HG02798 (cell line): ENCODE measurements around the gene CDH23.

Experiments used
- ATAC-seq: cut with Tn5 transposase; IDR thresholded peaks from one replicate; pipeline ENCODE4 v1.9.1; 2021; ENCODE audit warnings: mild to moderate bottlenecking; ENCODE audit not compliant: unreplicated experiment, poor library complexity

Gene CDH23

GRCh38 chr10:71413581-71413980 is 16.9 kb downstream of the CDH23 start:
- no peak for ATAC-seq

- ATAC-seq: no peak
Observed at GRCh38 chr10:71414359-71414758, 17.6 kb downstream of the CDH23 start.

- ATAC-seq: no peak
Observed at GRCh38 chr10:71419002-71419540, 22.4 kb downstream of the CDH23 start.

DNA sequence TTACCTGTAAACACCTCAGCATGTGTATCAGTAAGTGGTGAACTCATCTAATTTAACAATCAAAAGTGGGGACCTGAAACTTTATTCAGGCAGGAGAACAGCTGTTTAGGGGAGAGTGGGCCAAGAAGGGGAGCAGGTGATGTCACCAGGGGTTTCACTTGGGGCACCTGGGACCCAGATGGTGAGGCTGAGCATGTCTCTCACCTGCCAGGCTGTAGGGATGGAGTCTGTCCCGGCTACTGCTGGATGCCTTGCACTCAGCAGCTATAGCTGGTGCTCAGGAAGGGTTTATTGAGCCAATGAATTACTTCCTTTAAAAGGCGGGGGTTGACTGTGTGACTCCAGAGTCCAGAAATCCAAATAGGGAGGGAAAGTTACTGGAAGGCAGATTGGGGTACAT is 23.0 kb downstream of the CDH23 start:
- ATAC-seq: no peak

DNA sequence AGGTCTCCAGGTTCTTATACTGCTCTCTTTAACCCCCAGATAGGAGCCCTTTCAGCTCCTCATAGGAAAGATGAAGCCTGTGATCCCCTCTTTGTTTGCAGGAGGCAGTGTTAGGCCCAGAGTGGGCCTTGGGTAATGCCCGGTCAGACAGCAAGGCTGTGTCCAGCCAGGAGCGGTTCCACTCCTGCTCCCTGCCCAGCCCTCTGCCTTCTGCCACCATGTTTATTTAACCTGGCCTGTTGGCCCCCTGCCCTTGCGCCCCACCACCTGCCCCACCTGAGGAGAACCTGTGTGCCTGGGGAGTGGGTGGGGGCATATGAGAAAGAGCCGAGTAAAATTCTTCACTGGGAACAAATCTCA is 24.3 kb downstream of the CDH23 start:
- no peak for ATAC-seq

GRCh38 chr10:71423250-71423649 is 26.5 kb downstream of the CDH23 start:
- ATAC-seq: no peak

- no peak for ATAC-seq
Observed at GRCh38 chr10:71423901-71424300, 27.2 kb downstream of the CDH23 start.

- no peak for ATAC-seq
Observed at GRCh38 chr10:71424496-71425194, 27.9 kb downstream of the CDH23 start.

DNA sequence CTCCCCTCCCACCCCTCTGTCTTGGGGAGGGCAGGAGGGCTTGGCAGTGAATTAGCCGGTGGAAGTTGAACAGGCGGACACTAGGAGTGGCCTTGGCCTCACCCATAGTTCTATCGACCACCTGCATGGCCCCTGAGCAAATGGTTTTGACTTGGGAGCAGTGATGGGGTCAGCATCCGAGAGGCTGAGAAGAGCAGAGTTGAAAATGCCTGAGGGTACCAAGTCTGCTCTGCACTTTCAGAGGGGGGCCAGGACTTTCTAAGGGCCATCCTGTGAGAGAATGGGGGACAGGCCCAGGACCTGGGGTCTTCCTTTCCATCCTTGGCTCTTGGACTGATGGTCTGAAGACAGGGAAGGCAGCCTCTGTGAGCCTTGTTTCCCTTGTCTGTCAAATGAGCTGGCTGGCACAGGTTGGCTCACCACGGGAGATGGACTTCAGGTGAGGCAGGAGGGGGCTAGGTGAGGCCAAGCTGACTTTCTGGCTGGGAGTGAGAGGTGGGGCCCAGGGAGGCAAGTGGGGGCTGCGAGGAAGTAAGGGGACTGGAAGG is 29.4 kb downstream of the CDH23 start:
- no peak for ATAC-seq

DNA sequence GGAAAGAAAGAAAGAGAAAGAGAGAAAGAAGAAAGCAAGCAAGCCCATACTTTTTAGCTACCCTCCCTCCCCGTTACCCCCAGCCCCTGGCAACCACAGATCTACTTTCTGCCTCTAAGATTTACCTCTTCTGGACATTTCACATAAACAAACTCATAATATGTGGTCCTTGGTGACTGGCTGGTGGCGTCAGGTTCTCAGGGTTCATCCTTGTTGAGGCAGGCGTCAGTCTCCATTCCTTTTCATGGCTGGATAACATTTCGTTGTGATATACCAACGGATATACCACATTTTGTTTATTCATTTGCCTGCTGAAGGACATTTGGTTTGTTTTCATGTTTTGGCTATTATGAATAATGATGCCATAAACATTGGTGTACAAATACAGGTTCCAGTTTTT is 30.5 kb downstream of the CDH23 start:
- no peak for ATAC-seq

- ATAC-seq: no peak
Observed at GRCh38 chr10:71429304-71429703, 32.6 kb downstream of the CDH23 start.

DNA sequence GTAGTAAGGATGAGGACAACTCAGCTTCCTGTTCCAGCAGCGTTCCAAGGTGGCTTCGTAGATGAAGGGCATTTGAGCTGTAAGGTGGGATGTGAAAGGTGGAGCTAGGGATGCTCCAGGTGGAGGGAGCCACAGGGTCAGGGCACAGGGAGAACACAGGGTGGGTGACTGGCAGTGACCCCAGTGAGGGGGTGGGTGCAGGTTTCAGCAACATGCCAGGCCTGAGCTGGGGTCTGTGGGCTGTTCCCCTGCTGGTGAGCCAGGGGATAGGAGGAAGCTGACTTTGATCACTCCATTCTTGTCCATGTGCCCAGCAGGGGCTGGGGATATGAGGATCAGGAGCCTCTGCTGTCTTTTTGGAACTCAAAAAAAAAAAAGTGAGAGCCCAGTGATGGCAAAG is 33.2 kb downstream of the CDH23 start:
- ATAC-seq: no peak

- ATAC-seq: no peak
Observed at GRCh38 chr10:71431239-71432100, 34.8 kb downstream of the CDH23 start.

DNA sequence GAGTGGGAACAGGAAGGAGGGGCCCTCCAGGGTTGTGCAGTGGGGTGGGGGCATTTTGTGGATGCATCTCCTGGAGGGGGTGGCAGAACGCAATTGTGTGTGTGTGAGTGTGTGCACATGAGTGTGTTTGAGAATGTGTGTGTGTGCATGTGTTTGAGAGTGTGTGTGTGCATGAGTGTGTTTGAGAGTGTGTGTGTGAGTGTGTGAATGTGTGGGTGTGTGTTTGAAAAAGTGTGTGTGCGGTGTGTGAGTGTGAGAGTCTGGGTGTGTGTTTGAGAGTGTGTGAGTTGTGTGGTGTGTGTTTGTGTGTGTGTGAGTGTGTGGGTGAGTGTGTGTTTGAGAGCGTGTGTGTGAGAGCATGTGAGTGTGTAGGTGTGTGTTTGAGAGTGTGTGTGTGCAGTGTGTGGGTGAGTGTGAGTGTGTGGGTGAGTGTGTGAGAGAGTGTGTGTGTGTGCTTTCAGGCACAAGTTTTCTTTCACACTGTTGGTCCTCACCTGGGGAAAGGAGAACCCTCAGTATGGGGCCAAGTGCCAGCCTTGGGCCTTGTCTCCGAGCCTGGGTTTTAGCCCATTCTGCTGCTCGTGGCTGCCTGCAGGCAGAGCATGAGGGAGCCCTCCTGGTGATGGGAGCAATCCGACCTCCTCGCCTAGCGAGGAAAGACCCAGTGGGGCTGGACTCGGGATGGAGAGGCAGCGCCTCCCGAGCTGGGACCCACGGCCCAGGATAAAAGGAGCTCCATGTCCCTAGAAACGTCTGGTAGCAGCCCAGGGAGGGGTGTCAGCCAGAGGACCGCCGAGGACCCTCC is 35.6 kb downstream of the CDH23 start:
- no peak for ATAC-seq

DNA sequence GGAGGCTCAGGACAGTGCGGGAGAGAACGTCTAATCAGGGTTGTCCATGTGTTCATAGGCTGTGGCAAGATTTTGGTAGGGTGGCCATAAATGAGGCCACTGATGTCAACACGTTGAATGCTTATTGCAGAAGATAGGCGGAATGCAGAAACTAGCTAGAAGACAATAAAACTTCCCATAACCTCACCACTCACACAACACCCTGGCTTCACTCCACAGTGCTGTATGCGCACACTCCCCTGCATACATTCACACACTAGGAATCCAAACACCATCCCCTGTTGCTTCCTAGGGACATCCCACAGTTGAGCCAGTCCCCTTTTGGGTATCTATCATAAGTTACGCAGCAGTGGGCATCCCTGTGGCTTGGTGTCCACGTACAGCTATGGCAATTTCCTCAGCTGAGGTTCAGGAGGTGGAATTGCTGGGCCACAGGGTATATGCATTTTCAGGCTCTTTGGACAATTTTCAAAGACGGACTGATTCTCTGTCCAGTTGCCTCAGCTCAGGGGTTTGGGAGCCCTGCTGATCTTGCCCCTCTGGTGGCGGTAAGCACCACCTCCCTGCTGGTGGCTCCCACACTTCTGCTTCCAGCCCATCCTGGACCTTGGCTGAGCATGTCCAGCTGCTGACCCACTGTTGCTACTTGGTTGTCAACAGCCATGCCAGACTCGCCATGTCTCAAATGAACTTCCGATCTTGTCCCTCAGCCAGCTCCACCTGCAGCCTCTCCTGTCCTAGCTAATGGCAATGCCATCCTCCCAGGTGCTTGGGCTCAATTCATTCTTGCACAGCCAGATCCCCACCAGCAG is 36.4 kb downstream of the CDH23 start:
- no peak for ATAC-seq

GRCh38 chr10:71433768-71434744 is 37.3 kb downstream of the CDH23 start:
- no peak for ATAC-seq

GRCh38 chr10:71434760-71435394 is 38.2 kb downstream of the CDH23 start:
- ATAC-seq: no peak
